HL-60 (cell line): ENCODE data around the gene OTOS.

Experiments
- GABPA ChIP-seq: IDR thresholded peaks from 2 replicates; pipeline ENCODE4 v1.6.1; 2012; ENCODE audit warnings: low read depth
- POLR2AphosphoS5 ChIP-seq: IDR thresholded peaks from 2 replicates; pipeline ENCODE4 v1.6.1; 2012; ENCODE audit warnings: low read depth
- REST ChIP-seq: IDR thresholded peaks from 2 replicates; pipeline ENCODE4 v1.6.1; 2012; ENCODE audit warnings: low read depth; ENCODE audit not compliant: insufficient replicate concordance
- SPI1 ChIP-seq: IDR thresholded peaks from 2 replicates; pipeline ENCODE4 v1.6.1; 2012; ENCODE audit warnings: low read depth, mild to moderate bottlenecking, borderline replicate concordance
- TF ChIP-seq, protein P1 (sequence below): IDR thresholded peaks from one replicate; pipeline ENCODE4 v1.5.1; 2011; ENCODE audit warnings: low read length, control low read depth, inconsistent platforms; ENCODE audit not compliant: insufficient read depth

- TF ChIP-seq POLR2AphosphoS5 (no peak), GABPA (no peak), REST (no peak), SPI1 (no peak)
- TF ChIP-seq, protein P1, sequence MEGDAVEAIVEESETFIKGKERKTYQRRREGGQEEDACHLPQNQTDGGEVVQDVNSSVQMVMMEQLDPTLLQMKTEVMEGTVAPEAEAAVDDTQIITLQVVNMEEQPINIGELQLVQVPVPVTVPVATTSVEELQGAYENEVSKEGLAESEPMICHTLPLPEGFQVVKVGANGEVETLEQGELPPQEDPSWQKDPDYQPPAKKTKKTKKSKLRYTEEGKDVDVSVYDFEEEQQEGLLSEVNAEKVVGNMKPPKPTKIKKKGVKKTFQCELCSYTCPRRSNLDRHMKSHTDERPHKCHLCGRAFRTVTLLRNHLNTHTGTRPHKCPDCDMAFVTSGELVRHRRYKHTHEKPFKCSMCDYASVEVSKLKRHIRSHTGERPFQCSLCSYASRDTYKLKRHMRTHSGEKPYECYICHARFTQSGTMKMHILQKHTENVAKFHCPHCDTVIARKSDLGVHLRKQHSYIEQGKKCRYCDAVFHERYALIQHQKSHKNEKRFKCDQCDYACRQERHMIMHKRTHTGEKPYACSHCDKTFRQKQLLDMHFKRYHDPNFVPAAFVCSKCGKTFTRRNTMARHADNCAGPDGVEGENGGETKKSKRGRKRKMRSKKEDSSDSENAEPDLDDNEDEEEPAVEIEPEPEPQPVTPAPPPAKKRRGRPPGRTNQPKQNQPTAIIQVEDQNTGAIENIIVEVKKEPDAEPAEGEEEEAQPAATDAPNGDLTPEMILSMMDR, result no peak
These were observed 44.2 kb upstream of the OTOS start for GRCh38 chr2:240184656-240185055.
